ENCODE results near the gene ACYP1.

DNA sequence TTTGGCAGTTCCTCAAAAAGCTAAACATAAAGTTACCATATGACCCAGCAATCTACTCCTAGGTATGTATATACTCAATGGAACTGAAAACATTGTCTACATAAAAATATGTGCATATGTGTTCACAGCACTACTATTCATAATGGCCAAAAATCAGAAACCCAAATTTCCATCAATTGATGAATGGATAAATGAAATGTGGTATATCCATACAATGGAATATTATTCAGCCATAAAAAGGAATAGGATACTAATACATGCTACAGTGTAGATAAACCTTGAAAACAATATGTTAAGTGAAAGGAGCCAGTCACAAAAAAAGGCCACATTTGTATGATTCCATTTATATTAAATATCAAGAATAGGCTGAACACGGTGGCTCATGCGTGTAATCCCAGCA, 3.4 kb downstream of the ACYP1 start:
- TF ChIP-seq, protein P1, sequence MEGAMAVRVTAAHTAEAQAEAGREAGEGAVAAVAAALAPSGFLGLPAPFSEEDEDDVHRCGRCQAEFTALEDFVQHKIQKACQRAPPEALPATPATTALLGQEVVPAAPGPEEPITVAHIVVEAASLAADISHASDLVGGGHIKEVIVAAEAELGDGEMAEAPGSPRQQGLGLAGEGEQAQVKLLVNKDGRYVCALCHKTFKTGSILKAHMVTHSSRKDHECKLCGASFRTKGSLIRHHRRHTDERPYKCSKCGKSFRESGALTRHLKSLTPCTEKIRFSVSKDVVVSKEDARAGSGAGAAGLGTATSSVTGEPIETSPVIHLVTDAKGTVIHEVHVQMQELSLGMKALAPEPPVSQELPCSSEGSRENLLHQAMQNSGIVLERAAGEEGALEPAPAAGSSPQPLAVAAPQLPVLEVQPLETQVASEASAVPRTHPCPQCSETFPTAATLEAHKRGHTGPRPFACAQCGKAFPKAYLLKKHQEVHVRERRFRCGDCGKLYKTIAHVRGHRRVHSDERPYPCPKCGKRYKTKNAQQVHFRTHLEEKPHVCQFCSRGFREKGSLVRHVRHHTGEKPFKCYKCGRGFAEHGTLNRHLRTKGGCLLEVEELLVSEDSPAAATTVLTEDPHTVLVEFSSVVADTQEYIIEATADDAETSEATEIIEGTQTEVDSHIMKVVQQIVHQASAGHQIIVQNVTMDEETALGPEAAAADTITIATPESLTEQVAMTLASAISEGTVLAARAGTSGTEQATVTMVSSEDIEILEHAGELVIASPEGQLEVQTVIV (CRISPR knock-in tag; IDR thresholded peaks at IDR 0.05; ENCODE audit: borderline replicate concordance): no peak
- TF ChIP-seq TCF7L2 (IDR thresholded peaks at IDR 0.05; ENCODE audit: low read depth, low read length) (no peak), ZNF830 (CRISPR knock-in tag; IDR thresholded peaks at IDR 0.05) (no peak), SMARCC2 (IDR thresholded peaks at IDR 0.05; ENCODE audit: low read depth) (no peak), ZNF785 (CRISPR knock-in tag; IDR thresholded peaks at IDR 0.05) (no peak), SMAD4 (CRISPR knock-in tag; conservative IDR thresholded peaks at IDR 0.05) (no peak), MAFK (IDR thresholded peaks at IDR 0.05; ENCODE audit: low read length) (no peak), POLR2A (conservative IDR thresholded peaks at IDR 0.05) (no peak), CBX1 (IDR thresholded peaks at IDR 0.05; ENCODE audit: low read depth) (no peak), ZNF217 (CRISPR knock-in tag; IDR thresholded peaks at IDR 0.05) (no peak)
- TF ChIP-seq, protein P2, sequence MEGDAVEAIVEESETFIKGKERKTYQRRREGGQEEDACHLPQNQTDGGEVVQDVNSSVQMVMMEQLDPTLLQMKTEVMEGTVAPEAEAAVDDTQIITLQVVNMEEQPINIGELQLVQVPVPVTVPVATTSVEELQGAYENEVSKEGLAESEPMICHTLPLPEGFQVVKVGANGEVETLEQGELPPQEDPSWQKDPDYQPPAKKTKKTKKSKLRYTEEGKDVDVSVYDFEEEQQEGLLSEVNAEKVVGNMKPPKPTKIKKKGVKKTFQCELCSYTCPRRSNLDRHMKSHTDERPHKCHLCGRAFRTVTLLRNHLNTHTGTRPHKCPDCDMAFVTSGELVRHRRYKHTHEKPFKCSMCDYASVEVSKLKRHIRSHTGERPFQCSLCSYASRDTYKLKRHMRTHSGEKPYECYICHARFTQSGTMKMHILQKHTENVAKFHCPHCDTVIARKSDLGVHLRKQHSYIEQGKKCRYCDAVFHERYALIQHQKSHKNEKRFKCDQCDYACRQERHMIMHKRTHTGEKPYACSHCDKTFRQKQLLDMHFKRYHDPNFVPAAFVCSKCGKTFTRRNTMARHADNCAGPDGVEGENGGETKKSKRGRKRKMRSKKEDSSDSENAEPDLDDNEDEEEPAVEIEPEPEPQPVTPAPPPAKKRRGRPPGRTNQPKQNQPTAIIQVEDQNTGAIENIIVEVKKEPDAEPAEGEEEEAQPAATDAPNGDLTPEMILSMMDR (IDR thresholded peaks at IDR 0.05 in 2 of 3, conservative IDR thresholded peaks at IDR 0.05 in 1 of 3; ENCODE audit: insufficient read depth in 2 of 3, low read depth in 1 of 3, low read length in 3 of 3): no peak
